ENCODE measurements around the gene RET.

DNA sequence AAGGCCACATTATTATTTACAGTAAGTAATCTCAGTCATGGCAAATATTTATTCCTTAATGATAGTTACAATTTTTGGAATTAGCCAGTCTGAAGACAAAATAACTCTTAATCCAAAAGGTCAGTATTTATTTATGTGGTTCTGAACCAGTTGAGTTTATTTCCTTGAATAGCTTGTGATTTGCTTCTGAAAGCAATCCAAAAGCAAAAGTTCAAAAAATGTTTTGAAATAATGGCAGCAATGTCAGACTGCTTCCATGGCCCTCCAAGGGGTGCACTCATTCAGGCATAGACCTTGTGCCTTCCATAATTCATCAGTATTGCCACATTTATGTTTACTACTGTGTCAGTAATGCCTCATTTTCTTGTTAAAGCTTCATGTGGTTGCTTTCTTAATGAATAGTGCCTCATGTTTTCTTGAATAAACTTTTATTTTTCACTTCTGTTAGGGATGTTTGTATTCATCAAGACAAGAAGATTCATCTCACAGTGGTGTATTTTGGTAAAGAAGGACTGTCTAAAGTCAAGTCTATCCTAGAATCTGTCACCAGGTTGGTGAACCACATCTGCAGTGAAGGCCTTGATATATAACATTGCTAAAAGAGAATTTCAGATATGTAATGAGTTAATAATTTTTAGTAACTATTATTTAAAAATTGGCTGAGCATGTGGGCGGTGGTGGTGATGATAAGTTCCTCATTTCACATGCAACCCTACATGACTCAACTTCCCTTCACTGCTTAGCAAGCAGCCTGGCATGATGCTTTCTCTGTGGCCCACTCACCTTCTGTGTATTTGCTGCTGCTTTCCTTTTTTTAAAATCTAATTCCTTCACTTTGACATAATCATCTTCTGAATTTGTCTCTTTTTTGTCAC is 83.4 kb downstream of the RET start:
- TF ChIP-seq, protein P1, sequence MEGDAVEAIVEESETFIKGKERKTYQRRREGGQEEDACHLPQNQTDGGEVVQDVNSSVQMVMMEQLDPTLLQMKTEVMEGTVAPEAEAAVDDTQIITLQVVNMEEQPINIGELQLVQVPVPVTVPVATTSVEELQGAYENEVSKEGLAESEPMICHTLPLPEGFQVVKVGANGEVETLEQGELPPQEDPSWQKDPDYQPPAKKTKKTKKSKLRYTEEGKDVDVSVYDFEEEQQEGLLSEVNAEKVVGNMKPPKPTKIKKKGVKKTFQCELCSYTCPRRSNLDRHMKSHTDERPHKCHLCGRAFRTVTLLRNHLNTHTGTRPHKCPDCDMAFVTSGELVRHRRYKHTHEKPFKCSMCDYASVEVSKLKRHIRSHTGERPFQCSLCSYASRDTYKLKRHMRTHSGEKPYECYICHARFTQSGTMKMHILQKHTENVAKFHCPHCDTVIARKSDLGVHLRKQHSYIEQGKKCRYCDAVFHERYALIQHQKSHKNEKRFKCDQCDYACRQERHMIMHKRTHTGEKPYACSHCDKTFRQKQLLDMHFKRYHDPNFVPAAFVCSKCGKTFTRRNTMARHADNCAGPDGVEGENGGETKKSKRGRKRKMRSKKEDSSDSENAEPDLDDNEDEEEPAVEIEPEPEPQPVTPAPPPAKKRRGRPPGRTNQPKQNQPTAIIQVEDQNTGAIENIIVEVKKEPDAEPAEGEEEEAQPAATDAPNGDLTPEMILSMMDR (IDR thresholded peaks at IDR 0.05) = no peak
- TF ChIP-seq POLR2A (IDR thresholded peaks at IDR 0.05) = no peak

Data from thyroid gland (tissue), 4 donors.